ENCODE measurements around the gene RAD51C.

GRCh38 chr17:58764373-58764772 lies 72.0 kb downstream of the RAD51C start:
- TF ChIP-seq CTCF (conservative IDR thresholded peaks at IDR 0.05; ENCODE audit: low read length): no peak
- TF ChIP-seq EZH2phosphoT487 (IDR thresholded peaks at IDR 0.05; ENCODE audit: borderline replicate concordance, low read depth, low read length): no peak

Data from OCI-LY7 (cell line).